GM12873 (cell line): Measurements from ENCODE around the gene PHOX2B.

Experiments
- TF ChIP-seq, protein P1 (sequence below): IDR thresholded peaks from 2 replicates; pipeline ENCODE4 v1.5.1; 2012; ENCODE audit warnings: low read depth, mild to moderate bottlenecking, moderate library complexity, low read length, control low read depth; ENCODE audit not compliant: insufficient read depth; ENCODE audit errors: missing control alignments

The PHOX2B gene

DNA sequence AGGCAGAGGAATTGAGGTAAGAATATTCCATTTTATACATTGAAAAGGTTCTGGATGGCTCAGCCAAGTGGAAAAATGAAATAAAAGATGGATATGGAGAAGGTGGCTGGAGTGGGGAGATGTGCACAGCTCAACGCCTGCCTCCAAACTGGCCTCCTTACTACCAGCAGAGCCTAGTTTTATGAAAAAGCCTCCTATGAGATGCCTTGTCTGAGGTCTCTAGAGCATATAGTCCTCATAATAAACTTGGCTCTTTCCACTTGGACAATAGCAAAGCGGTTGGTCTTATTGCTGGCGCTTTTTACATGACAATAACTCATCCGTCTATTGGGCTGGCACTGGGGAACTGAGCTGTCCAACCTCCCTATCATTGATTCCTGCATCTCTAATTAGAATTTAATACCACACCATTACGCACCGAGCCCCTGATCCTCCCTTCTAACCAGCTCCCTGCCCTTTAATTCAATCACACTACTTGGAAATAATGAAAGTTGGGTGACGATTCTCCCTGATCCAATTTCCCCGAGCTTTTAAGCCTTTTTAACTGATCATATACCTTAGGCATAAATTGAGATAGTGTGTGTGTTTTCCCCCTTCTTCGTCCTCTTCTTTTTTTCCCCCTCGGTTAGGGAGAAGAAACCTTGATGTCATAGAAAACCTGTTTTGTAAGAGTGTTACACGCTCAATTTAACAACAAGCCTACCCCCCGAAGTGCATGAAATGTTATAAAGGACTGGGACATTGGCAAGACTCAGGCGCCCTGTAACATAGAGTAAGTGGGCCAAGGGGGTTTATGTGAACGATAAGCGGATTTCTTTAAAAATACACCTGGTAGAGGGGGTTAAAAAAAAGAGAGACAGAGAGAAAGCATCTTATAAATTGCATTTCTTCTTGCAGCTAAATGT, at the start of gene PHOX2B:
TSS of gene PHOX2B (minus strand) at position 155 of the 905 bp plus-strand sequence. CDS start at position 40, 115 bp downstream.
- TF ChIP-seq, protein P1, sequence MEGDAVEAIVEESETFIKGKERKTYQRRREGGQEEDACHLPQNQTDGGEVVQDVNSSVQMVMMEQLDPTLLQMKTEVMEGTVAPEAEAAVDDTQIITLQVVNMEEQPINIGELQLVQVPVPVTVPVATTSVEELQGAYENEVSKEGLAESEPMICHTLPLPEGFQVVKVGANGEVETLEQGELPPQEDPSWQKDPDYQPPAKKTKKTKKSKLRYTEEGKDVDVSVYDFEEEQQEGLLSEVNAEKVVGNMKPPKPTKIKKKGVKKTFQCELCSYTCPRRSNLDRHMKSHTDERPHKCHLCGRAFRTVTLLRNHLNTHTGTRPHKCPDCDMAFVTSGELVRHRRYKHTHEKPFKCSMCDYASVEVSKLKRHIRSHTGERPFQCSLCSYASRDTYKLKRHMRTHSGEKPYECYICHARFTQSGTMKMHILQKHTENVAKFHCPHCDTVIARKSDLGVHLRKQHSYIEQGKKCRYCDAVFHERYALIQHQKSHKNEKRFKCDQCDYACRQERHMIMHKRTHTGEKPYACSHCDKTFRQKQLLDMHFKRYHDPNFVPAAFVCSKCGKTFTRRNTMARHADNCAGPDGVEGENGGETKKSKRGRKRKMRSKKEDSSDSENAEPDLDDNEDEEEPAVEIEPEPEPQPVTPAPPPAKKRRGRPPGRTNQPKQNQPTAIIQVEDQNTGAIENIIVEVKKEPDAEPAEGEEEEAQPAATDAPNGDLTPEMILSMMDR: no peak

DNA sequence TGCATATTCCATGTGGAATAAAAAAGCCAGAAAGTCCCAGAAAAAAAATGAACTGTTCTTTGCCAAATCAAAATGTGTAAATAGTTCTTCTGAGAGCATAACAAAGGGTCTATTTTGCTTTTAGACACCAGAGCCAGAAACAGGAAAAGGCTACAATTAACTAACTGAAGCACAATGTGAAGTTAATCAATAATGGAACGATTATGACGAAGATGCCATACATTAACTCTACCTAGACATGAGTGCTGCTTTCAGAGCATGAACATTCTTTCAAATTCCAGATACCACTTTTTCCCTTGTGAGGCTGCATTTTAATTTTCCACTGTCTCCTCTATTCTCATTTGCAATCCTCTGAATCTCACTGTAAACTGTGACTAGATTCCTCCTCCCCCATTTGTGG, 48.7 kb upstream of the PHOX2B start:
- TF ChIP-seq, protein P1: no peak

GRCh38 chr4:41796545-41797210, 48.2 kb upstream of the PHOX2B start:
- TF ChIP-seq, protein P1: no peak

DNA sequence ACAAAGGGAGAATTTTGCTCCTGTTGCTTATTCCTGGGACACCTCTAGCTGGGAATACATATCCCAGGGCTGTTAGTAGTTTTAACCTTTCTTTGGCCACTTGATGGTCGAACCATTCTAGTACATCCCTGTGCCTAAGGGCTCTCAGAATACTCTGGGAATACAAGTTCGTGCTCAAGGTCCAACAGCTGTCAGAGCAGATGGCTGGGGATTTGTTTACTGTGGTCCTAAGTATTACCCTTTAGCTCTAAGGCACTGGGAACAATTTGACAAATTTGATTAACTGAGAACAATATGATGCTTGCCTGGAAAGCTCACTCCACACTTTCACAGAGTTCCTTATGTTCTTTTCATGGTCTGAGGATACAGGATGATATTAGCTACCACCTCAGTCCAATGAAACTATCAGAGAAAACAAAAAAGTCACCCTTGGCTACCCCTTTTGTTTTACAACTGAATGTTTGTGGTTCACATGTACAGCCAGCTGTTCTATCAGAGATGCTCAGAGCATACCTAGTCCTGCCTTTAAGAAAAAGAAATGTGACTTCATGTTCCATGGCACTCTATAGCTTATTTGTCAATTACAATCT, 47.4 kb upstream of the PHOX2B start:
- TF ChIP-seq, protein P1: no peak

DNA sequence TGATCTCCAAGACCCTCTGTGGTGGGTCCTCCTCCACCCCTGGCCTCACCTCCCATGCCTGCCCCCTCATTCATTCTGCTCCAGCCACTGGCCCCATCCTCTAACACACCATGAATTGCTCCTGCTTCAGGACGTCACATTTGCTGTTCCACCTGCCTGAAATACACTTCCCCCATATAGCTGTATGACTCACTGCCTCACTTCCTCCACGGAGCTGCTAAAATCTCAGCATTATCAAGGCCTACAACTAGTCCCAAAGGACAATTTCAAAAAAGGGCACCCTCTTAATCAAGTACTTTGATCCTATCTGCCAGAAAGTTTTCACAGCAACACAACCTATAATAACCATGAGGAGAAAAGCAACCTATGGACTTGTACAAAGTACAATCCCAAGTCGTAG, 43.6 kb upstream of the PHOX2B start:
- TF ChIP-seq, protein P1: no peak

- TF ChIP-seq, protein P1: no peak
Measured at GRCh38 chr4:41791557-41791956, 43.0 kb upstream of the PHOX2B start.

DNA sequence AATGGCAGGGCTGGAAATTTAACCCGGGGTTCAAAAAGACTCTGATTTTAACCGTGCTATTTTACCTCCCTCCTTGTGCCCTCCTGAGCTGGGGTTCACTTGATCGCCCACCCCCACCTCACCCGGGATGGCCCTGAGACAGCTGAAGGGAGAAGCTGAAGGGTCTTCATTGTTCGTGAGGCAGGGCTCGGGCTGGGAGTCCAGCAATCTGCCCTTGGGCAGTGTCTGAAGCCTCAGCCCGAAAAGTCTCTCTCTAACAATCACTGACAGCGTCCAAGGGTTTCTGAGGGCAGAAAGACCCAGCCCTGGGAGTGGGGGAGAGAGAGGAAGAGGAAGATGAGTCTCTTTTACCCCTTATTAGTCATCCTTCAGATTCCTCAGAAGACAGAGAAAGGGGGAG, 39.4 kb upstream of the PHOX2B start:
- TF ChIP-seq, protein P1: no peak
